HG02981 (cell line): ENCODE data around the gene POLN.

Experiments used
- ATAC-seq: cut with Tn5 transposase; IDR thresholded peaks from one replicate; pipeline ENCODE4 v1.9.1; 2021; ENCODE audit warnings: mild to moderate bottlenecking, moderate library complexity; ENCODE audit not compliant: unreplicated experiment

Gene POLN

DNA sequence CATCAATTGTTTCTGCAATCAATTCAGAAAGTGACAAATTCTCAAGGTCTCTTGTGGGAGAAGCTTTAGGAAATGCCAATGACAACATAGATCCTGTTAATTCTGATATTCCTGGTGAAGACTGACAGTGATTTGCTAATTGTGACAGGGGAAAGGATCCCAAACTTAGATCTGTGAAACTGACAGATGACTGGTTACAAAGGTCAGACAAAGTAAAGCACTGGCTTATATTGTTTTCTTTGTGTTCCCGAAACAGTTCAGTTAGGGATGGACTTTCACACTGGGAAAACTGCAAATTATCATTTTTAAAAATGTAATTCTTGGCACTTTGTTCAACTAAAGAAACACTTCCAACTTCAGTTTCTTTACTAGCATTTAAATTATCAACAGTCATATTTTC is 152.7 kb downstream of the POLN start:
- ATAC-seq: no peak

DNA sequence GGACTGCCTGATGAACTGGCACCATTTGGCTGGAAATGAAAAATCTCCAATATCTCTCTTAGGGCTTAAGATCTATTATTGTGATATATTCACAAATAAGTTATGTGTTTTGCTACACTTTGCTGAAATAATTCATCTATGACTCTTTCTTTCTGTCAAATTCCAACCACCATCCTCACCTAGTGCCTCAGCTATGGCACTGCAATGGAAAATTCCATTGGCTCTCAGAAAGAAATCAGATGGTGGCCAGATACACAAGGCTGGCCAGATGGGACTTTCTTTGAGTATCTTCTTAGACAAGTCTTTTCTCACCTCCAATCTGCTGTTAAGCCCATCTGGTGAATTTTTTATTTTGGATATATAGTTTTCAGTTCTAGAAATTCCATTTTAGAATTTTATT is 154.8 kb downstream of the POLN start:
- no peak for ATAC-seq

DNA sequence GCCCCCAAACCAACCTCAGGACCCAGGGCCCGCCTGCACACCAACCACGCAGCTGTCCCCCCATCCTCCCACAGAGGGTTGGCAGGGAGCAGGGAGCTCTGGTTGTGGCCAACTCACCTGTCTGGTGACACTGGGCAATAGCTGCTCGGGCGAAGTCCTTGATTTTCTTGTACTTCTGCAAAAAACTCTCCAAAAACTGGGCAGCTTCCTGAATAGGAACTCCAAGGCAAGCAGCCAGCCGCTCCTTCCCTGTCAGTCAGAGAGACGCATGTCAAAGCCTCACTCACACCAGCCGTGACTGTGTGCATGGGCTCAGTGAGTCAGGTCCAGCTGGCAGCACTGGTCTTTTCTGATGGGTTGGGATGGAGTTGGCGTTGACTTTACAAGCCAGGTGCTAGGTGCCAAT is 156.4 kb downstream of the POLN start:
- no peak for ATAC-seq

DNA sequence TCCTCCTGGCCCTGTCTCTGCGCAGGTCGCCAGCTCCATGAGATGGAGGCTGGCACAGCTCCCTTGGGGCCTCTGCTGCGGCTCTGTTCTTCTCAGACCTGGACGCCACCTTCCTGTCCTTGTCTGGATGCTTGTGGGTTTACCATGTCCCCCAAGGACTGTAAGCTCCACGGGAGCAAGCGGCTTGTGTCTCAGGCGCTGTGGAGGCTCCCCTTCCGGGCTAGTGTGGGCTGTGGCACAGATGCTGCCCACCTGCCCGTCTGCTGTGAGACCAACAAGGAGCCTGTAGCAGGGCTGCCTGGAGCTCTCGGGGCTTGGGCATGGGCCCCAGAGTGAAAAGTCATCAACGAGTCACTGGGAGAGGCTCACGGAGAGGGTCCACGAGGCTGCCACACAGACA is 157.6 kb downstream of the POLN start:
- no peak for ATAC-seq

DNA sequence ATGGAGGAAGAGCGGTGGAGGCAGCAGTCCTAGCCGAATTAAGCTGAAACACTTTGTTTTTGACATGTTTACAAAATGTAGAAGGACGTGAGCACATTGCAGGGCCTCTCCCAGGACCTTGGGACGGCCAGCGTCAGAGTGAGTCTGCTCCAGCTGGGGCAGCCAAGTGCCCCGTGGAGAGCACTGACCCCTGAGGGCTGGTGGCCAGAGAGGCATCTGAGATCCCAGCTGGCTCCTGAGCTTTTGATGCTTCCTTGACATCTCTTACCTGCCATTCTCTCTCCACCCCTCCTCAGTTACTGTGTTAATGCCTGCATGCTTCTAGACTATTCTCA is 158.1 kb downstream of the POLN start:
- no peak for ATAC-seq

DNA sequence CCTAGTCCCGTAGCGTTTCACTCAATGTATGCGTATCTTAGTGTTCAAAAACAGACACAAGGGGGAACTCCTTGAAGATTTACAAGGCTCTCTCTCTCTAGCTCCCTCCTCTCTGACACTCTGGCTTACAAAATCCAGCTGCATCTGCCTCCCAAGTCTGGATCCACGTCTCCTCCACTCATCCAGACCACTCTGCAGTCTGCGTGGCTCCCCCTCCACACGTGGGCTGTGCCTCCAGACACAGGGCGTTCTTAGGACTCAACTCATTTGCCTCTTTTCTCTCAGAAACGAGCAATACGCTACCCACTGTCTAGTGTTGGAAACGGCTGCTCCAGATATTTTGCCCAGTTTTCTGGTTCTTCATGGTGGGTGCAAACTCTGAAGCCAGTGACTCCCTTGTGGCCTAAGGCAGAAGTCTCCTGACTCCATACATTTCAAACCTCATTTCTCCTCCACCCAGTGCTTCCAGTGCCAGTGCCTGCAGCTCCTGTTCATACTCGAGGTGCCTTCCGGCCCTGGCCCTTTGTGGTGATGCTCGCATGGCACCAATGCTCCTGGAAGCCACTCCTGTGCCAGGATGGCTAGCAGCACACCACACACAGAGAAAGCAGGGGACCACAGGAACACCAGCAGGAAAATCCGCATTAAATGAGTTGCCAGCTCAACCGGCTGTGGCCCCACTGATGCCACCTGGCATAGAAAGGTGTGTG is 158.7 kb downstream of the POLN start:
- ATAC-seq: no peak

DNA sequence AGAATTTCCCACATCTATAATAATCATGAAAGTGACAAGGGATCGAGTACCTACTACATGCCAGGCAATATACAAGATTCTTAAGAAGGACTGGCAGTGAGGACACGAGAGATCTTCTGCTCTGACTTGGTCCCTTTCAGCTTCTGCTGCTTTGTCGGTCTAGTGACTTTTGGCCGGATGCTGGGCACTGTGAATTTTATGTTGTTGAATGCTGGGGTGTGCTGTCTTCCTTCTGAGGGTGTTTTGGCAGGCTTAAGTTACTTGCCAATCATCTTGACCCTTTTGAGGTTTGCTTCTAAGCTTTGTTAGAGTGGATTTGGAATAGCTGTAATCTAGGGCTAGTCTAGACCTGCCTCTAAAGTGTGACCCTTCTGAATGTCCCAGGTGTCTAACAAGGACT is 159.3 kb downstream of the POLN start:
- no peak for ATAC-seq

DNA sequence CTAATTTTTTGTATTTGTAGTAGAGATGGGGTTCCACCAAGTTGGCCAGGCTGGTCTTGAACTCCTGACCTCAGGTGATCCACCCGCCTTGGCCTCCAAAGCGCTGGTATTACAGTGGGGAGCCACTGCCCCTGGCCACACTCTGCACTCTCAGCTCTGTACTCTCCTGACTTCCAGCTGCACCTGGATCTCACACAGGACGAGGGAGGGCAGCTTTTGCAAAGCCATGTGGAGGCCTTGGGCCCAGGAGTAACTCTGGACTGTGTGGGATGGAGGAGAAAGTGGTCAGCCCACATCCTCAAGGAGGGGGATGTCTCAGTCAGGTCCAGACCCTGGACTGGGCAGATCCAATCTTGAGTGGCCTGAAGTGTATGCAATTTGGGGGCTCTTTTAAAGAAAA is 159.8 kb downstream of the POLN start:
- no peak for ATAC-seq

DNA sequence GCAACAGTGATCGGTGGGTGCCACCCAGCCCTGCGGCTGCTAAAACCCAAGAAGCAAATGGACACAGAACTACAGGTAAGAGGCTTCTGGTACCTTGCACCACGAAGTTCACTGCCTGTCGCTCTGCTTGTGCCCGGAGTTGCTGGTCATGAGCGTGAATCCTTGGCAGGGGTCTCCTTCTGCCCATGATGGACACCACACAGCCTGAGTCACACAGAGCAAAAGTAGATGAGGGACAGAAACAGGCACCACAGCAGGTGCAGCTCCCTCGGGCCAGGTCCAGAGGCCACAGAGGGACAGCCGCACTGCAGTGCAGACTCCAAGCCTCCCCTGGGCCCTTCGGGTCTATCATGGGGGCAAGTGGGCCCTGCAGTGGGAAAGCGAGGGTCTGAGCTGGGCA is 160.4 kb downstream of the POLN start:
- no peak for ATAC-seq

DNA sequence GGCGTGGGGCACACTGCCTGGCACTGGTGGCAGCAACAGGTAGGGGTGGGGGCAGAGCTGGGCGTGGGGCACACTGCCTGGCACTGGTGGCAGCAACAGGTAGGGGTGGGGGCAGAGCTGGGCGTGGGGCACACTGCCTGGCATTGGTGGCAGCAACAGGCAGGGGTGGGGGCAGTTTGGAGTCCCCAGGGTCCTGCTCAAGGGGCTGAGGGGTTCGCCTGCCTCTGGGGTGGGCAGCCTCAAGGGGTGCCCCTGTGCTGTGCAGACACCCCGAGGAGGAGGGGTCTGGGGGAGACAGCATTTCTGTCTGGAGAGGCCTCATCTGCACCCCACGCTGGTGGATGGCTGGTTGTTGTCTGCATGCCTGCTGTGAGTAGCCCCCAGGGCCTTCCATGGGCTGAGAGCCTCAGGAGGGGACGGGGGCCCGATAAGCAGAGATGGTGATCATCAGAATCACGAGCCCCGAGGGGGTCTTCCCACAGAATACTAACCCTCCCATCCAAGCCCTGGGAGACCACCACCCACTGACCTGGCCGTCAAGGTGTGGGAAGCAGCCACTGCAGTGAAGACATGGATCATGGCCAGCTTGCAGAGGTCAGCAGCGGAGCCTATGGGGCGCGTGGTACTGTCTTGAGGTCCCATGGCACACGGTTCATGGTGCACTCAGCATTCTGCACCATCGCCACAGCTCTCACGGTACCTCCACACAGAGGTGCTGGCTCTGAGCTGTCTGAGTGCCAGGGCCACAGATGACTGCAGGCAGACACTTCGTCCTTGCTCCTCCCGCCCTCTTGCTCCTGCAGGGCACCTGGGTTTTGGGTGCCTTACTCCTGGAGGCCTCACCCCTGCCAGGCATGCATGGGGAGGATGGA is 161.3 kb downstream of the POLN start:
- ATAC-seq: no peak

DNA sequence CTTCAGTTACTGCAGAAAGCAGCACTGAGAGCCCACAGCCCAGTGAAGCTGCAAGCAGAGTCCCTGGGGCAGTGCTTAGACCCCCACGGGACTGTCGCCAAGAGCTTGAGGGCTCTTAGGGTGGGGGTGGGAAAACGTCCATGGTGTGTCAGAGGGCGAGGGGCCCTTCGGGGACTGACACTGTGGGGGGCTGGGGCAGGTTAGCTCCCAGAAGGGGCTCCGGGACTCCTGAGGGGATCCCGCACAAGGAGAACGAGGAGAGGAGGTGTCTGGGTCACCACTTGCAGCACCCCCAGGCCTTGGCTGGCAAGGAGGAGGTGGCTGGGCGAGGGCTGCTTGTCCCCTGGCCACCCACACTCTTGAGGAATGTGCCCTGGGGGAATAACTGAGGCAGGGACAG is 162.0 kb downstream of the POLN start:
- ATAC-seq: no peak

DNA sequence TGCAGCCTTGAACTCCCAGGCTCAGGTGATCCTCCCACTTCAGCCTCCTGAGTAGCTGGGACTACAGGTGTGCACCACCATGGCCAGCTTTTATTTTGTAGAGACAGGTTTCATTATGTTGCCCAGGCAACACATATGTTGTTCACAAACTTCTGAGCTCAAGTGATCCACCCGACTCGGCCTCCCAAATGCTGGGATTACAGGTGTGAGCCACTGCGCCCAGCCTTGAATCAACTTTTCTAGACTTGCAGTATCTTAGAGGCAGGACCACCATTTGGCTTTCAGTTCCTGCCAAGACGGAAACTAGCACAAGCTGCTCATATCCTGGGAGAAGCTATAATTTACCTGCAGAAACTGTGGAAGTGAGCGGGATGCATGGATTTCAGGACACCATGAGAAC is 162.9 kb downstream of the POLN start:
- ATAC-seq: no peak

DNA sequence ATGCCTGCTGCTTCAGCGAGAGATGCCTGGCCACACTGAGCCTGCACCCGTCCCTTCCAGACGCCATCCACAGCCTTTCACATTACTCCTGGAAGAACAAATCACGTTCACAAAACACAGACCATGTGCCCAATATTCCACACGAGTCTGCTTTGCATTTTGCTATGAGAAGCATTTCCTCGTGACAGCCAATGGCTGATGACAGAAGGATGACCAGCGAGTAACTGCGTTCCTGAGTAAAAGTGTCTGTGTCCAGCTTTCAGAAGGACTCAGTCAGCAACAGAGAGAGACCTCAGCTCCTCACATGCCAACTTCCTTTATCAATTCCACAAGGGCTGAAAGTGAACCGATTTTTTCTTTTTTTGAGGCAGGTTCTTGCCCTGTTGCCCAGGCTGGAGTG is 163.3 kb downstream of the POLN start:
- ATAC-seq: no peak

DNA sequence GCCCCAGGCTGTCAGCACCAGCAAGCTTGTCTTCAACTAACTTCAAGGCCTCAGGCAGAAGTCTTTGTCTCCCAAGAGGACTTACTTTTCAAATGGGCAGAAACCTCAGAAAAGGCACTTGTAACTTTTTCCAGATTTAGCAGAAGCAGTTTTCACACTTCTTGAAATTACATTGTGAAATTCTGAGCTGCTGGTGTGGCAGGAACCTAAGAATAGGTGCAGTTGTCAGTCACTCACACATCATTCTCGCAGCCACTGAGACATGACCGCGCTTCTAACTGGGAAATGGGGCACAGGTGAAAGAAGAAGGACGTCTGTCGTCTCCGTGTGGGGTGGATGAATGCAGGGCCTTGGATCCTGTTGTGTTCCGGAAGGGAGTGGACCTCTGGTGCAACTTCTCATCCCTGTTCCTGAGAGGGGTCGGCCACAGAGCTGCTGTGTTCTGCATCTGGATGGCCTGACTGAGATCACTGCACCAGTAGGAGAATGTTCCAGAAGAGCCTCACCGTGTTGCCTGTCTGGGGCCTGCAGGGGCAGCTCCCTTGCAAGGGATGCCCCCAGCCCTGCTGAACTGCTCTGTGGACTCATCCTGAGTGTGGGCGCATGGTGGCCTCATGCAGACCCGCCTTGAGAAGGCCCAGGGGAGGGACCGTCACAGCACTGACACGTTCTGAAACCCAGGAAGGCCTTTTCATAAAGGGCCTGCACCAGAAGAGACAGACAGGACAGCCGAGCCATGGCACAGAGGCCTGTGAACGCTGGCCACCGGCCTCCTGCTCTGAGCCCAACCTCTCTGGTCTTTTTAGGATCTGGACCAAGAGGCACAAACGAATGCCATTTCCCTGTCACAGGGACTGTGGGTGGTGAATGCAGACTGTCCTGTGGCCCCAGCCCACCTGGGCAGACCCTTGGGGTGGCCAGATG is 164.1 kb downstream of the POLN start:
- no peak for ATAC-seq

DNA sequence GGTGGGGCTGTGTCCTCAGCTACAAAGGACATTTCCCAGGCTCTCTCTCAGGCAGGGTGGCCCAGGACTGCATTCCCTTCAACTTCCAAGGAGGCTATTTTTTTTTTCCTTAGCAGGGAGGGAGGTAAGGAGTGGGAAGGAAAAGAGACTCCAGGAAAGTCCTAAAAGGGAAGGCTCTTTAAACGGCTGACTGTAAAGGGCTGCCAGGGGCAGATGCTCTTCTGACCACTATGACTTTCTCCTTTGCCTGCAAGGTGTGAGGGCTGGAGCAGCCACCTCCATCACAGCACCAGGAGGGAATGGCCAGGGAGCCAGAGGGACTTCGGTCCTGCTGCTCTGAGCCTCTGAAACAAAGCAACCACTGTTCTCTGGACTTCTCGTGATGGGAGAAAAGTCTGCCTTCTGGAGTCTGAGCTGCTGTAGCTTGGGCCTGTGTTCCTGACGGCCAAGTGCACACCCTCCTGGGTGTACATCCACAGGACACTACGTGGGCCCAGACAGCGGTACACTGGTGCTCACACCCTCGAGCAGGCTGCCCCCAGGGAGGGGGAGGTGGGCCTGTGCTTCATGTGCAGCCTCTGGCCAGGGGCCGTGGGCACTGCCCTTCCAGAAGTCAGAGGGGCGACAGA is 164.9 kb downstream of the POLN start:
- no peak for ATAC-seq

DNA sequence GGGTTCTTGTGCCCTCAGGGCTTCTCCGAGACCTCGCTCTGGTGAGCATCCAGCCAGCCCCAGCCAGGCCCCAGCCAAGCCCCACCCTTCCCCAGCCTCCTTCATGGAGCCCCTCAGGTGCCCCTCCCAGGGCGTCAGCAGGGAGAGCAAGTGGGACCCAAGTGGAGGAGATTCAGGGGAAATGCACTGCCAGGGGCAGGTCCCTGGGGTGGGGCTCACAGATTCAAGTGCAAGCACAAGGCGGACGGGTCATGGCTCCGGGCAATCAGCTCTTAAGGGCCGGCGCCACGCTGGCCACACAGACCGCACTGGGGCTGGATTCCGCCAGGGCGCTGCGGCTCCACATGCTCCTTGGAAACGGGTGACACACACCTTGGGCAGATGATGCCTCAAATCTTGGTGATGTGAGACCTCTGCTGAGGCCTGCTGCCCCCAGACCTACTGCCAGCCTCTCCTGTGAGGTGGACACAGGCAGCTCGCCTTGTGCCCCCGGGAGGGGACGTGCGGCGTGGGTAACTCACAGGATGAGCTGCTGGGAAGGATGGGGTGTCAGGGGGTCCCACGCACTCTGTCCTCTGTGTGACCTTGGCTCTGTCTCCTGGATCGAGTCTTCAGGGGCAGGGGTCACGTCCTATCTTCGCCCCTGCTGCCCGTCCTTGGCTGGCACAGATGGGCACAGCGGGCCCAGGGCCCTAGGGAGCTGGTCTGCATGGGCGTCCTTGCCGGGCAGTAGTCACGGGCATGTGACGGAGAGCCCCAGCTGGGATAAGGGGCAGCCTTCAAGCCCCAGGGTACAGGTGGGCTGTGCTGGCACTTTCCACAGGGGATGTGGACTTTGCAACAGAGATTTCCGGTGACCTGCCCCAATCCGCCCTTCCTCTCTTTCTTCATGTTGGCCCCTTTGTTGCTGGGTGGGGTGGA is 165.7 kb downstream of the POLN start:
- ATAC-seq: no peak

DNA sequence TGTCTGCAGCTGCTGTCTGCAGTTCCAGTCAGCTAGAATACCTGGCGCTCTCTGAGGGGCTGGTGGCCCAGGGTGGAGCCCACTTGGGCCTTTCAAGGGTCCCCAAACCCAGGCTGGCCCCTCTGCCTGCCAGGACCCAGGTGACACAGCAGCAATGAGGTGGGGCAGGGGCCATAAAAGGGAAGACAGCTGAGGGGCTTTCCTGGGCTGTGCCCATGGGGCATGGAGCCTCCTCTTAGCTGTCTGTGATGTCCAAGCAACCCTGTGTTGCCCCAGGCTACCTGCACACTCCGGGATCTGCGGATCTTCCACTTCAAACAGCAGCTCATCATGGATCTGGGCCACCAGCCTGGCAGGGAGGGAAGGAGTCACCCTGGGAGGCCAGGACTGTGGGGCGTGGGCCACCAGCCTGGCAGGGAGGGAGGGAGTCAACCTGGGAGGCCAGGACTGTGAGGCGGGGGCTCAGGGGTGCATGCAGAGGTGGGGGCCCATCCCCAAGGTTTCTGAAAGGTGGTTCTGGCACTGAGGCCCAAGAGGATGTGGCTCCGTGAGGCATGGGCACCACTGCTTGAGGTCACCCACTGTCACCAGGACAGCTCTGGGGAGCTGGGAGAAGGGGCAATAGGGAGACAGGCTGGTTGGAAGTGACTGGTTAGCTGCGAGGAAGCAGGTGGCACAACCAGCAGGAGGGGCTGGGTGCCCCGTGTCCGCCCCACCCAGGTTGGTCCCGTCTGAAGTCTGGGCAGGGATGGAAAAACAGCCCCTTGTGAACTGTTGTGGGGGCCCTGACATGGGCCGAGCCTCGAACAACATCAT is 166.5 kb downstream of the POLN start:
- ATAC-seq: no peak

DNA sequence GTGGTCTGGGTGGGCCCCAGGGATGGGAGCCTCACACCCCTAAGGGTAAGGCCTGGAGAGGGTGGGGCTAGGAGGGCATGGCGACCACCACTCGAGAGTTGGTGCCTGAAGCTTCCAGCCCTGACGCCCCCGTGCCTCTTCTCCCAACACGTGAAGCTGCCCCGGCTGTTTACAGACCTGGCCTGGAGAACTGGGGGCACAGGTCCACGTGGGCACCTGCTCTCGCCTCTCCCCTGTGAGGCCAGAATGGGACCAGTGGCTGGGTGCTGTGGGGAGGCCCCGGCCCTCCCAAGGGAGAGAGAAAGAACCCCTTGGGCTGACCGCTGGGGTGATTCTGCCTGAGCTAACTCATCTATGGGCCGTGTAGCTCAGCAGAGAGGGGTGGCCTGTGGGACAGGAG is 167.3 kb downstream of the POLN start:
- ATAC-seq: no peak

DNA sequence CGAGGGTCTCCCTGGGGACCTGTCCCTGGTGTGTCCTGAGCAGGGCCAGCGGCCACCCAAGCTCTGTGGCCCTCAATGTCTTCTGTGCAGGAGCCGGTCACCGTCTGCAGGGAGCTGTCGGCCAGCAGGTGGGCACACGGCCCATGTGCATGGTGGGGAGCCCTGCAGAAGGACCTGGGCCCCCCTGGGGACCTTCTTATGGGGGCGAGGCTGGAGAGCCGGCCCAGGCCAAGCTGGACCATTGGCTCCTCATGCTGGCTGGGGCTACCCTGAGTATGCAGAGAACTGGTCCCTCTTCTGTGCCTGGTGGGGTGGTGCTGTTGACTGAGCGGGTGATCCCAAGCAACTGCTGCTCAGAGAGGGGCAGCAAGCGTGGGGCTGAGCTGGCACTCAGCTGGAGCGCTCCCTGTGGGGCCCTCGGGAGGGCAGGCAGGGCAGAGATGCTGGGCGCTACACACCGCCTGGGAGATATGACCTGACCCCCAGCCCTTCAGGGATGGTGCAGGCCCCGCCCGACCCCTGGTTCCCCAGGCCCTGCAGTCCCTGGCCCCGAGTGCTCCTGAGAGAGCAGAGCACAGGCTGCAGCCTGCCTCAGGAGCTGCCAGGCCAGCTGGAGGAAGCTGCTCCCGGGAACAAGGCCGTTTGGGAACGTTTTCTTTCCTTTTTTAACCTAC is 168.0 kb downstream of the POLN start:
- no peak for ATAC-seq
